NCI-H2107 treated with DMSO at 0.1 percent for 48 hours (cell line): ENCODE data around the gene TERT.
"Not testable (repeated sequence)": the region's sequence is repeated elsewhere in the genome, so short reads cannot be mapped to it uniquely, and the experiment has no call there.

Experiments used
- DNase-seq: peaks from one replicate; lab custom pipeline; 2025; ENCODE audit not compliant: unreplicated experiment; lab: John Stamatoyannopoulos, UW

The TERT gene

GRCh38 chr5:1280177-1281037 is 14.5 kb downstream of the TERT start:
- no peak for DNase-seq

DNA sequence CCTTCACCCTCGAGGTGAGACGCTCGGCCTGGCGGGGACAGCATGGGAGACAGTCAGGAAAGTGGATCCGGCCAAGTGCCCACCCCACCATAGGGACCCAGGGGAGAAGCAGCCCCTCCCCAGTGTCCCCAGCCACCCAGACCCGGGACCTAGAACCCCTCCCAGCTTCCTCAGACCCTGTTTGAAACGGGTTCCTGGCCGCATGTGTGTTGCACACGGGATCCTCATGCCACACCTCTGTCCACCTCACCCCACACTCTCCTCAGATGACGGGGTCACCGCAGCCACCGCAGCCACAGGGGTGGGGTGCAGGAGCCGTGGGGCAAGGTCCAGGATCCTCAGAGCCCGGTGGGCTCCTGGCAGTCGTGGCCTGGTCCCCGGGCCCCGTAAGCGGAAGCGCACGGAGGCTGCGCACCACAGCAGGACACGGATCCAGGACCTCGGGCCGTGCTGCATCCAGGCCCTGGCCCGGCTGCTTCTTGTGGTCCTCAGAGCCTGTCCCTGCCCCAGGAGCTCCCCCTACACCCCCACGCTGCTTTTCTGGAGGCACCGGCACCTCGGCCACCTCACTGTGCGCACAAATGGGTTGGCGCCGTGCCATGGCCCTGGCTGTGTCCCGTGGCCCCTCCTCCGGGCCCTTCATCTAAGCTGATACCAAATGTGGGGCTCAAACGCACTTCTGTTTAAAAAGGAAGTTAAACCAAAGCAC is 15.3 kb downstream of the TERT start:
- DNase-seq: no peak

DNA sequence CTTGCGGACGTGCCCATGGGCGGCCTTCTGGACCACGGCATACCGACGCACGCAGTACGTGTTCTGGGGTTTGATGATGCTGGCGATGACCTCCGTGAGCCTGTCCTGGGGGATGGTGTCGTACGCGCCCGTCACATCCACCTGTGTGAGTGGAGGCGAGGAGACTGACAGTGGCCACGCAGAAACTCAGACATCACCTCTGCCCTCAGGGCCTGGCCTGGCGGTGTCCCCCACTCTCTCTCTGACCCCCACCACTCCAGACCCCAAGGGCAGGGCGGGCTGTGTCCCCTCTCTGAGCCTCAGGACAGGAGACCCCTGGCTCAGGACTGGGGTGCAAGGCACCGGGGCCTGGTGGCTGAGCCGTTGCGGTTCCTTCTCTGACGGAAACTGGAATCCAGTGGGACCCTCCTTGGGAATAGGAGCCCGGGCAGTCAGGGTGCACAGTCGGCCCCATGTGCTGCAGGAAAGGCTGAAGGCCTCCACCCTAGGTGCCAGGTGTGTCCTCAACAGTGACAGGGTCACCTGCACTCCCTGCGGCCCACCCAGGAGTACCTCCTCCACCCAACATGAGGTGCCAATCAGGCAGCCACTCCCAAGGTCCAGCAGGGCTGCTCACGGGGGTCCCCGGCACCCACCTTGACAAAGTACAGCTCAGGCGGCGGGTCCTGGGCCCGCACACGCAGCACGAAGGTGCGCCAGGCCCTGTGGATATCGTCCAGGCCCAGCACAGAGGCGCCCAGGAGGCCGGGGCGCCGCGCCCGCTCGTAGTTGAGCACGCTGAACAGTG is 16.0 kb downstream of the TERT start:
- no peak for DNase-seq

DNA sequence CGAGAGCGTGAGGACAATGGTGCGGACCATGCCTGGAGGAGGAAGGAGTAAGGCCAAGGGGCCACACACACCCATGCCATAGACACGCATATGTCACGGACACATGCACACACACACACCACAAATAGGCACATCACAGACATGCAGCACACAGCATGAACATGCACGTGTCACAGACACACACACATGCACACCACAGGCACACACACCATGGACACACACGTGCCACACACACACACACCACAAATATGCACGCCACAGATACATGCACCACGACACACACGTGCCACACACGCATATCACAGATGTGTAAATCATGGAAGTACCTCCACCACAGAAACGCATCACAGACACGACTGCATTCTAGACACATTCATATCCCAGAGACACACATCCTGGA is 16.7 kb downstream of the TERT start:
- no peak for DNase-seq

- no peak for DNase-seq
Observed at GRCh38 chr5:1277781-1278180, 17.1 kb downstream of the TERT start.

GRCh38 chr5:1277331-1277730 is 17.5 kb downstream of the TERT start:
- no peak for DNase-seq

DNA sequence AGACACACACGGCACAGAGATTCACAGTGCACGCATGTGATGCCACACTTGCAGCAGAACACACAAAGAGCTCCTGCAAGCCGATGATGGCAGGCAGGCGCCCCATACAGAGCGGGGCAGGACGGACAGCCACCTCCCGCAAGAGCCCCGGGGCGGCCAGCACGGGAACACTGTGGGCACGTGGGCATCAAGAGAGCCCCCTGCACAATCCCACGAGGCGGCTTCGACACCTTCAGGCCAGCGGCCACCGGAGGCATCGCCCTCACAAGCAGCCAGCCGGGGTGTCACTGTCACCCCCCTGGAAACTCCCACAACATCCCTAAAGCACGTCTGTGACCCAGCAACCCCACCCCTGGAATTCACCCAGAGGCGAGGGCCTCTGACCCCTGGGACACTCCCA is 17.9 kb downstream of the TERT start:
- DNase-seq: no peak

DNA sequence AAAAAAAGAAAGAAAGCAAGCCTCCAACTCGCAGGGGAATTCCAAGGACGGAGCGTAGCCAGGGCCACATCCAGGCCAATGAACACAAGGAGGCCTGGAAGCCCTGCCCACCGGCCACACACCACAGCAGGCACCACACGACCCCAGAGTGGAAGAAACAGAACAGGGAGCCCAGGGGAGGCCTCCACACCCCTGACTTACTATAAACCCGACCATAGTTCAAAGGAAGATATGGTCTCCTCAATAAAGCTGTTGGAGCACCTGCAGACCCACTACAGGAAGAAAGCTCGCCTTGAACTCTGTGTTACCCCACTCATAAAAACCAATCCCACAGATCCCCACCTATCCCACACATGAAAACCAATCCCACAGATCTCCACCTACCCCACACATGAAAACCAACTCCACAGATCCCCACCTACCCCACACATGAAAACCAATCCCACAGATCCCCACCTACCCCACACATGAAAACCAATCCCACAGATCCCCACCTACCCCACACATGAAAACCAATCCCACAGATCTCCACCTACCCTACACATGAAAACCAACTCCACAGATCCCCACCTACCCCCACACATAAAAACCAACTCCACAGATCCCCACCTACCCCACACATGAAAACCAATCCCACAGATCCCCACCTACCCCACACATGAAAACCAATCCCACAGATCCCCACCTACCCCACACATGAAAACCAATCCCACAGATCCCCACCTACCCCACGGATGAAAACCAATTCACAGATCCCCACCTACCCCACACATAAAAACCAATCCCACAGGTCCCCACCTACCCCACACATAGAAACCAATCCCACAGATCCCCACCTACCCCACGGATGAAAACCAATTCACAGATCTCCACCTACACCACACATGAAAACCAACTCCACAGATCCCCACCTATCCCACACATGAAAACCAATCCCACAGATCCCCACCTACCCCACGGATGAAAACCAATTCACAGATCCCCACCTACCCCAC is 19.2 kb downstream of the TERT start:
- not testable (repeated sequence) for DNase-seq

GRCh38 chr5:1274471-1274870 is 20.4 kb downstream of the TERT start:
- DNase-seq: no peak

DNA sequence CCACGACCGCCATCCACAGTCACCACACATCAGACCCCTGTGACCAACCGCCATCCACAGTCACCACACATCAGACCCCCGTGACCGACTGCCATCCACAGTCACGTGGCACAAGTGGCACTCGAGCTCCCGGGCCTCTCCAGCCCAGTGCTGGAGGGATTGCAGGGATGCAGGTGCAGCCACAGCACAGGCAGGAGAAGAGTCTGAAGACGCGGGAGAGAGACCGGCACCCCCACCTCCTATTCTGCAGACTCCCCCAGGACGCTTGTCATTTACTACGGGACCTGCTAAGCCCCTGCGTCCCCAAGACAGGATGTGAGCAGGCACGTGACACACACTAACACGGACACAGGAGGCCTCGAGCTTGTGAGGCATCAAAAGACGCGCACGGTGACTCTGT is 21.1 kb downstream of the TERT start:
- no peak for DNase-seq

DNA sequence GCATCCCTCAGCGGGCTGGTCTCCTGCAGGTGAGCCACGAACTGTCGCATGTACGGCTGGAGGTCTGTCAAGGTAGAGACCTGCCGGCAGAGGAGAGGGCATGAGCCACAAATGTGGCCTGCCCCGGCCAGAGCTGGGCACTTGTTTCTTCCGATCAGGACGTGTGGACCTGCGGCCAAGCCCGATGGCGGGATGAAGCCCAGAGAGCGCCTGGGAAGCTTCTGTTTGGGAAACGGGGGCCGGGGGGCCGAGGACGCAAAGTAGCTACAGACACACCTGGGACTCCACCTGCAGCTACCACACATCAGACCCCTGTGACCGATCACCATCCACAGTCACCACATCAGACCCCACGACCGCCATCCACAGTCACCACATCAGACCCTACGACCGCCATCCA is 22.7 kb downstream of the TERT start:
- no peak for DNase-seq

DNA sequence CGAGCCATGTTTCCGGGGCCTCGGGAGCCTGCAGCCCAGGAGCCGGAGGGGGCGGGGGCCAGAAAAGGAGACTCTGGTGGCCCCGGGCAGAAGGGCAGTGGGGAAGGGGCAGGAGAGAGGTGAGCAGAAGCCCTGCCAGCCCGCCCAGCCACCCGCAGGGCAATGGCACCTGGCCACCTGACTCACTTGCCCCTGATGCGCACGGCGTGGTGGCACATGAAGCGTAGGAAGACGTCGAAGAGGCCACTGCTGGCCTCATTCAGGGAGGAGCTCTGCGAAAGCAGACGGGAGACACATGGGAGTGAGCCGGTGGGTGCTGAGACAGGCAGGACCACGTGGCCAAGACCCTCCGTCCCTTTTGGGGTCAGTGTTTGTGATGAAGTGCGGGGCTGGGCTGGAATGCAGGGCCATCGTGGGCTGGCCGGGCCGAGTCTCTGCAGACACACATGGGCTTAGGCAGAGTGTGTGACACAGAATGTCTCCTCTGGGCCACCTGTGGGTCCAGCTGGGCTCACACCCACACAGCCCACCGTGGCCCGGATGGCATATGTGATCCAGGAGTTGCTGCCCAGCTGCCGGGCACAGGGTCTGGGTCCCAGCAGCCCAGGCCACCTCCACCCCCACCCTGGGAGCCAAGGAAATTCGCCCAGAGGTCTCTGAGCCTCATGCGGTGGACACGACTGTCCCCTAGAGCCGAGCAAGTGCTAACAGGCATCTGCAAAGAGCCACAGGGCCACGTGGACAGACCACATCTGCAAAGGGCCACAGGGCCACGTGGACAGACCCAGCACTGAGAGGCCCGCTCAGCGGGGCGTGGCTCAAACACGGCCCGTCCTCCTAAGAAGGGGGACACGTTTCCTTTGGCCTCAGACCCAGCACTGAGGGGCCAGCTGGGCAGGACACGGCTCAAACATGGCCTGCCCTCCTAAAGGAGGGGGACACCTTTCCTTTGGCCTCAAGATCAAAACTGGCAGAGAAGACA is 23.6 kb downstream of the TERT start:
- DNase-seq: no peak

- no peak for DNase-seq
Observed at GRCh38 chr5:1270426-1270825, 24.4 kb downstream of the TERT start.

DNA sequence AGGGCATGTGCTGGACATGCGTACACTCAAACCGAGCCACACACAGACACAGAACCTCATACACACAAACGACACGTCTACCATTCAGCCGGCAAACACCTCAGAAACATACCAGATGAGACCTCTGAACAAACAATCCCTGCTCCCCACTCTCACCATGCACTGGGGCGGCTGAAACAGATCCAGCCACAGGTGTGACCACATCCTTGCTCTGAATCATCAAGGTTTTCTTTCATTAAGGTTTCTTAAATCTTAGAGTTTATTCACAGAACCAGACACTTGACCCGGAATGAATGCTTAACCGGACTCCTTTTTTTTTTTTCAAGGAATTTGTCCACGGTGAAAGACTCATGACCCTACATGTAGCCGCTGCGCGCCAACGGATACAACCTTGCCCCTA is 26.2 kb downstream of the TERT start:
- DNase-seq: no peak

- no peak for DNase-seq
Observed at GRCh38 chr5:1268056-1268455, 26.8 kb downstream of the TERT start.

DNA sequence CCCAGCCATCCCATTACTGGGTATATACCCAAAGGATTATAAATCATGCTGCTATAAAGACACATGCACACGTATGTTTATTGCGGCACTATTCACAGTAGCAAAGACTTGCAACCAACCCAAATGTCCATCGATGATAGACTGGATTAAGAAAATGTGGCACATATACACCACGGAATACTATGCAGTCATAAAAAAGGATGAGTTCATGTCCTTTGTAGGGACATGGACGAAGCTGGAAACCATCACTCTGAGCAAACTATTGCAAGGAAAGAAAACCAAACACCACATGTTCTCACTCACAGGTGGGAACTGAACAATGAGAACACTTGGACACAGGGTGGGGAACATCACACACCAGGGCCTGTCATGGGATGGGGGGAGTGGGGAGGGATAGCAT is 27.4 kb downstream of the TERT start:
- not testable (repeated sequence) for DNase-seq

DNA sequence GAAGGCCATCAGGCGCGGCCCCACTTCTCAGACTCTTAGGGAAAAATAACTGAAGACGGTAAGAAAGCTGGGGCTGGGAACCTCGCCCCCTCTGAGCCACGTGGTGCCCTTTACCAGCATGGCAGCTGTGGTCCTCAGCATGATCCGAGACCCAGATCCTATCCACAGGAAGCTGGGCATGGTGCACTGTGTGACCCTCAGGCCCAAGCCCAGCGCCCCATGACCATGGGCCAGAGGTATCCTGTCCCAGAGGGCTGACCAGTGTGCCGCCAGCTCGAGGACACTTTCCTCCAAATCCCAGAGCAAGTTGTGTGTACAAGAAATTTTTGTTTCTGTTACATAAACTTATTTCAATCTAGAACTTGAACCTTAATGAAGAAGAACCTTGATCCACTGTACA is 28.1 kb downstream of the TERT start:
- no peak for DNase-seq

DNA sequence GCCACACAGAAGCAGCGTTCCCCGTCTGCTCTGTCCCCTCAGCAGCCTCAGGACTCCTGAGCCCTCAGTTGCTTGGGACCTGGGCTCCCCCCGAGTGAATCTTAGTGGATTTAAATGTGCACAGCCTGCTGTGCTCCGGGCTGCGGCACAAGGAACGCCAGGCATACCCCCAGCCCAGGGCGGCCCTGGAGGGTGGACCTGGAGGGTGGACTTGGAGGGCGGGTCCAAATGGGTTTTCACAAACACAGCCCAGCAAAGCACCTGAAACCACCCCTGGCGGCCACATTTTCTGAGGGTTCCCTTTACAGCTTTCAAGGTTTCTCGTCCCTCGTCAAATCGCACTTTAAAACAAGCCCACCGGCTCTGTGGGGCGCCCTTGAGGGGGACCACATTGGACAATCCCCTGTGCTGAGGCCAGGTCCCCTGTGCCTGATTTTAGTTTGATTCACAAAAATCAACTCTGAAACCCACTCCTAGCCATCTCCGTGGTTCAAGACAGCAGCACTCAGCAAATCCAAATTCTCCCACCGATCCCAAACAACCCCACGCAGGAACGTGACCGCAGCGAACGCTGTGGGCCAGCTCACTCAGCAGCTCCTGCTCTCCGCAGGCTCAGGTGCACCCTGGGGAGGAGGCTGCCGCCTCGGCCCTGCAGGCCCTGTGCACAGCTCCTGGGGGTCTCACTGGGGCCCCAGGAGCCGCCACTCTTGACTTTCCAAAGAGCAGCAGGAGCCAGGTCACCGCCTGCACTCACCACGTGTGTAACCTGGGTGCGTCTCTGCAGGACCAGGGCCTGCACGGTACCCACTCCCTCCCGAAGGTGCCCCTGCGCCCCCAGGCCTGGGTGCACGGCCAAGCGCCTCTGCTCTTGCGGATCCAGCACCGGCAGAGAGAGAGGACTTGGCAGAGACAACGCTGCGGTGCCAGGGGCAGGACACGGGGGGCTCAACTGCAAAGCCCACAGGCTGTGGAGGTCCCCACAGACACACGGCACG is 29.1 kb downstream of the TERT start:
- no peak for DNase-seq
